ENCODE results near the gene KIF16B.
"Not testable (repeated sequence)": the region's sequence is repeated elsewhere in the genome, so short reads cannot be mapped to it uniquely, and the experiment has no call there.

The KIF16B gene

GRCh38 chr20:16590041-16590633 is 16.9 kb upstream of the KIF16B start:
- no peak for DNase-seq (ENCODE audit: low read depth in 2 of 3, low spot score in 1 of 3)

GRCh38 chr20:16589623-16590022 is 16.4 kb upstream of the KIF16B start:
- DNase-seq (ENCODE audit: low read depth in 2 of 3, low spot score in 1 of 3), result no peak

GRCh38 chr20:16588241-16588640 is 15.0 kb upstream of the KIF16B start:
- DNase-seq (ENCODE audit: low read depth in 2 of 3, low spot score in 1 of 3), result no peak

- no peak for DNase-seq (ENCODE audit: low read depth in 2 of 3, low spot score in 1 of 3)
Observed at GRCh38 chr20:16587066-16587465, 13.8 kb upstream of the KIF16B start.

- no peak for DNase-seq (ENCODE audit: low read depth in 2 of 3, low spot score in 1 of 3)
Observed at GRCh38 chr20:16583474-16583873, 10.2 kb upstream of the KIF16B start.

GRCh38 chr20:16581241-16581640 is 8.0 kb upstream of the KIF16B start:
- DNase-seq (ENCODE audit: low read depth in 2 of 3, low spot score in 1 of 3), result no peak

GRCh38 chr20:16580620-16581019 is 7.4 kb upstream of the KIF16B start:
- no peak for DNase-seq (ENCODE audit: low read depth in 2 of 3, low spot score in 1 of 3)

GRCh38 chr20:16580147-16580546 is 6.9 kb upstream of the KIF16B start:
- DNase-seq (ENCODE audit: low read depth in 2 of 3, low spot score in 1 of 3), result no peak

GRCh38 chr20:16576219-16576618 is 3.0 kb upstream of the KIF16B start:
- no peak for DNase-seq (ENCODE audit: low read depth in 2 of 3, low spot score in 1 of 3)

GRCh38 chr20:16575390-16576140 is 2.3 kb upstream of the KIF16B start:
- DNase-seq (ENCODE audit: low read depth in 2 of 3, low spot score in 1 of 3), result no peak

GRCh38 chr20:16574656-16575355 is 1.6 kb upstream of the KIF16B start:
- peak; percentile 64 to 77 (median 68) for DNase-seq (ENCODE audit: low read depth in 2 of 3, low spot score in 1 of 3)

- DNase-seq (ENCODE audit: low read depth in 2 of 3, low spot score in 1 of 3), result no peak
Observed at GRCh38 chr20:16571333-16571732, 1.9 kb downstream of the KIF16B start.

- no peak for DNase-seq (ENCODE audit: low read depth in 2 of 3, low spot score in 1 of 3)
Observed at GRCh38 chr20:16569246-16570153, 3.7 kb downstream of the KIF16B start.

GRCh38 chr20:16566080-16566479 is 7.2 kb downstream of the KIF16B start:
- DNase-seq (ENCODE audit: low read depth in 2 of 3, low spot score in 1 of 3), result no peak

GRCh38 chr20:16564079-16564478 is 9.2 kb downstream of the KIF16B start:
- not testable (repeated sequence) for DNase-seq (ENCODE audit: low read depth in 2 of 3, low spot score in 1 of 3)

- no peak for DNase-seq (ENCODE audit: low read depth in 2 of 3, low spot score in 1 of 3)
Observed at GRCh38 chr20:16563066-16563806, 10.0 kb downstream of the KIF16B start.

GRCh38 chr20:16562259-16562658 is 11.0 kb downstream of the KIF16B start:
- DNase-seq (ENCODE audit: low read depth in 2 of 3, low spot score in 1 of 3), result no peak

- DNase-seq (ENCODE audit: low read depth in 2 of 3, low spot score in 1 of 3), result no peak
Observed at GRCh38 chr20:16560661-16561060, 12.6 kb downstream of the KIF16B start.

GRCh38 chr20:16560216-16560615 is 13.0 kb downstream of the KIF16B start:
- no peak for DNase-seq (ENCODE audit: low read depth in 2 of 3, low spot score in 1 of 3)

GRCh38 chr20:16556301-16556700 is 16.9 kb downstream of the KIF16B start:
- no peak for DNase-seq (ENCODE audit: low read depth in 2 of 3, low spot score in 1 of 3)

- no peak for DNase-seq (ENCODE audit: low read depth in 2 of 3, low spot score in 1 of 3)
Observed at GRCh38 chr20:16555754-16556153, 17.5 kb downstream of the KIF16B start.

All from stimulated activated CD4-positive, alpha-beta T cell treated with anti-CD3 and anti-CD28 coated beads, Interleukin-12 subunit alpha, Interleukin-12 subunit beta, amount 100 ng/mL, for 48 hours (primary cell).